Thyroid gland (tissue), 4 donors: ENCODE measurements around the gene MYOM3.

ENCODE experiments used
- POLR2A ChIP-seq, 2 donors: fragments of 450-650 bp; IDR thresholded peaks; one replicate each; pipeline ENCODE4 v1.6.1; 2017; ENCODE audit warnings: antibody characterized with exemption in 2 of 2, mild to moderate bottlenecking in 2 of 2, moderate library complexity in 1 of 2
- TF ChIP-seq, protein P1 (sequence below), 6 experiments: fragments of 200-600 bp in 3 of 6; fragments of 450-650 bp in 3 of 6; sonication (generic) in 3 of 6; IDR thresholded peaks; one replicate each; pipeline ENCODE4 v1.5.1; 2016 to 2019; ENCODE audit warnings: antibody characterized with exemption in 6 of 6, mild to moderate bottlenecking in 2 of 6, inconsistent platforms in 1 of 6, moderate library complexity in 1 of 6

DNA sequence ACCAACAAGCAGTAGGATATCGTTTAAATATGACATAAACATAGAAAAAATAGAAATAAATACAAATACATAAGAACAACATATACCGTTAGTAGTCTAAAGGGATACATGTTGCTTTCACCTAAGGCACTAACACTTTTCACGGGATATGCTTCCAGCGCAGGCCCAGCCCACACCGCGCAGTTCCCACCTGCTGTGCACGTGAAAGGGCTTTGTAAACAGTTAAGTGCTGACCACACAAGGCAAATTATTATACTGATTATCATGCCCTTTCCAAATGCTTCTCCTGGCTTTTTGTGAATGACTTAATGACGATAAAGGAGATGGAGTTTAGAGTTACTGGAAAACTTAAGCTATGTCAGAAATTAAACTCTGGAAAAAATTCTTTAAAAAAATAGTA lies 42.3 kb upstream of the MYOM3 start:
- TF ChIP-seq, protein P1, sequence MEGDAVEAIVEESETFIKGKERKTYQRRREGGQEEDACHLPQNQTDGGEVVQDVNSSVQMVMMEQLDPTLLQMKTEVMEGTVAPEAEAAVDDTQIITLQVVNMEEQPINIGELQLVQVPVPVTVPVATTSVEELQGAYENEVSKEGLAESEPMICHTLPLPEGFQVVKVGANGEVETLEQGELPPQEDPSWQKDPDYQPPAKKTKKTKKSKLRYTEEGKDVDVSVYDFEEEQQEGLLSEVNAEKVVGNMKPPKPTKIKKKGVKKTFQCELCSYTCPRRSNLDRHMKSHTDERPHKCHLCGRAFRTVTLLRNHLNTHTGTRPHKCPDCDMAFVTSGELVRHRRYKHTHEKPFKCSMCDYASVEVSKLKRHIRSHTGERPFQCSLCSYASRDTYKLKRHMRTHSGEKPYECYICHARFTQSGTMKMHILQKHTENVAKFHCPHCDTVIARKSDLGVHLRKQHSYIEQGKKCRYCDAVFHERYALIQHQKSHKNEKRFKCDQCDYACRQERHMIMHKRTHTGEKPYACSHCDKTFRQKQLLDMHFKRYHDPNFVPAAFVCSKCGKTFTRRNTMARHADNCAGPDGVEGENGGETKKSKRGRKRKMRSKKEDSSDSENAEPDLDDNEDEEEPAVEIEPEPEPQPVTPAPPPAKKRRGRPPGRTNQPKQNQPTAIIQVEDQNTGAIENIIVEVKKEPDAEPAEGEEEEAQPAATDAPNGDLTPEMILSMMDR (IDR thresholded peaks at IDR 0.05): no peak
- TF ChIP-seq POLR2A (IDR thresholded peaks at IDR 0.05): no peak
